ENCODE data around the gene KRT78. TPM values are rescaled to one million over a fixed set of nuclear protein-coding genes. Genes with fewer than 3 reads are reported as not detected.

Gene KRT78
- total and polyA plus RNA-seq, 2 of the 13 experiments (the other 11 are each of a cell fraction or from before 2014, with no cell fraction given) = not detected

DNA sequence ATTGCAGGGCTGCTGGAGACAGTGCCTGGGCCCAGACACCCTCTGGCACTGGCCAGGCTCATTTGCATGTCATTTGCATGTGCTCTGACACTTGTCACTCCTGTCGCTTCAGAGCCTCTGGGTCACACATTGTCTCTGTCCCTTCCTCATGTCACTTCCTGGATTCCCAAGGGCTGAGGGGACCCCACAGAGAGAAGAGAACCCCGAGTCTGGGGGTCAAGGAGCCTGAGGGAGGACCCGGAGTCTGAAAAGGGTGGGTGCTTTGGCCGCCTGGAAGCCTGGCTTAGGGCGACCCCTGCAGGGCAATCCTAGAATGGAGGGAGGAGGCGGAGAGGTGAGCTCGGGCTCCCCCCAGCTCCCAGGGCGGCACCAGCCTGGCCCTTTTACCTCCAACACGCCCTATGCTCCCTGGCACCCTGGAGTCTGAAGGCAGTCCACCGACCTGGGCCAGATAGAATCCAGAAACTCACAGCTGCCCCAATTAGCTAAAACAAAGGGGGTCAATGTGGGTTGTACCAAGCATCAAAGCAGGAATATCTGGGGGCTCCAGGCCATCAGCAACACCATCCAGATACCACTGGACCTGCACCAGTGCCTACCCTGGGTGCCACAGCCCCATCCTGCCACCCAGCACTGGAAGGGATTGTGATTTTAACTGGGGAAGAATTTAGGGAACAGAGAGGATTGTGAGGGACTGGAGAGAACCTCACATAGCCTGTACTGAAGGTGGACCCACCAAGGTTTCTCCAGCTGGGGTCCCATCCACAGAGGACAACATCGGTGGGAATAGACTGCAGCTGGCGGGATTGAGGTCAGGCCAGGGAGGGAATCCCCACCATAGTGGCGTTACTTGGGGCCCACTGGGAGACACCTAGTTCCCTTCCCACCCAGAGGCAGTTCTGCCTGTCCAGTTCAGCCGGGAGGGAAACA is 21.8 kb upstream of the KRT78 start (continued):
- TF ChIP-seq ZNF780A (CRISPR knock-in tag; IDR thresholded peaks at IDR 0.05) (no peak), XRCC5 (optimal IDR thresholded peaks at IDR 0.05; ENCODE audit: low read length) (peak; percentile 65), SOX5 (CRISPR knock-in tag; IDR thresholded peaks at IDR 0.05; ENCODE audit: borderline replicate concordance) (no peak), ZNF782 (CRISPR knock-in tag; IDR thresholded peaks at IDR 0.05; ENCODE audit: borderline replicate concordance) (0 out of 2 replicates have a peak, but pooled peaks have one; percentile 25), TOPORS (CRISPR knock-in tag; IDR thresholded peaks at IDR 0.05) (no peak), RAD21 (CRISPR knock-in tag; IDR thresholded peaks at IDR 0.05) (peak; percentile 91), ZNF552 (CRISPR knock-in tag; IDR thresholded peaks at IDR 0.05; ENCODE audit: borderline replicate concordance) (no peak), ZNF350 (CRISPR knock-in tag; IDR thresholded peaks at IDR 0.05; ENCODE audit: borderline replicate concordance, low read depth) (0 out of 2 replicates have a peak, but pooled peaks have one; percentile 51)
- TF ChIP-seq, protein P1, sequence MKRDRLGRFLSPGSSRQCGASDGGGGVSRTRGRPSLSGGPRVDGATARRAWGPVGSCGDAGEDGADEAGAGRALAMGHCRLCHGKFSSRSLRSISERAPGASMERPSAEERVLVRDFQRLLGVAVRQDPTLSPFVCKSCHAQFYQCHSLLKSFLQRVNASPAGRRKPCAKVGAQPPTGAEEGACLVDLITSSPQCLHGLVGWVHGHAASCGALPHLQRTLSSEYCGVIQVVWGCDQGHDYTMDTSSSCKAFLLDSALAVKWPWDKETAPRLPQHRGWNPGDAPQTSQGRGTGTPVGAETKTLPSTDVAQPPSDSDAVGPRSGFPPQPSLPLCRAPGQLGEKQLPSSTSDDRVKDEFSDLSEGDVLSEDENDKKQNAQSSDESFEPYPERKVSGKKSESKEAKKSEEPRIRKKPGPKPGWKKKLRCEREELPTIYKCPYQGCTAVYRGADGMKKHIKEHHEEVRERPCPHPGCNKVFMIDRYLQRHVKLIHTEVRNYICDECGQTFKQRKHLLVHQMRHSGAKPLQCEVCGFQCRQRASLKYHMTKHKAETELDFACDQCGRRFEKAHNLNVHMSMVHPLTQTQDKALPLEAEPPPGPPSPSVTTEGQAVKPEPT (CRISPR knock-in tag; IDR thresholded peaks at IDR 0.05; ENCODE audit: low read depth) = no peak
- TF ChIP-seq, protein P2, sequence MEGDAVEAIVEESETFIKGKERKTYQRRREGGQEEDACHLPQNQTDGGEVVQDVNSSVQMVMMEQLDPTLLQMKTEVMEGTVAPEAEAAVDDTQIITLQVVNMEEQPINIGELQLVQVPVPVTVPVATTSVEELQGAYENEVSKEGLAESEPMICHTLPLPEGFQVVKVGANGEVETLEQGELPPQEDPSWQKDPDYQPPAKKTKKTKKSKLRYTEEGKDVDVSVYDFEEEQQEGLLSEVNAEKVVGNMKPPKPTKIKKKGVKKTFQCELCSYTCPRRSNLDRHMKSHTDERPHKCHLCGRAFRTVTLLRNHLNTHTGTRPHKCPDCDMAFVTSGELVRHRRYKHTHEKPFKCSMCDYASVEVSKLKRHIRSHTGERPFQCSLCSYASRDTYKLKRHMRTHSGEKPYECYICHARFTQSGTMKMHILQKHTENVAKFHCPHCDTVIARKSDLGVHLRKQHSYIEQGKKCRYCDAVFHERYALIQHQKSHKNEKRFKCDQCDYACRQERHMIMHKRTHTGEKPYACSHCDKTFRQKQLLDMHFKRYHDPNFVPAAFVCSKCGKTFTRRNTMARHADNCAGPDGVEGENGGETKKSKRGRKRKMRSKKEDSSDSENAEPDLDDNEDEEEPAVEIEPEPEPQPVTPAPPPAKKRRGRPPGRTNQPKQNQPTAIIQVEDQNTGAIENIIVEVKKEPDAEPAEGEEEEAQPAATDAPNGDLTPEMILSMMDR (CRISPR knock-in tag; IDR thresholded peaks at IDR 0.05) = peak; percentile 81
- TF ChIP-seq, protein P3, sequence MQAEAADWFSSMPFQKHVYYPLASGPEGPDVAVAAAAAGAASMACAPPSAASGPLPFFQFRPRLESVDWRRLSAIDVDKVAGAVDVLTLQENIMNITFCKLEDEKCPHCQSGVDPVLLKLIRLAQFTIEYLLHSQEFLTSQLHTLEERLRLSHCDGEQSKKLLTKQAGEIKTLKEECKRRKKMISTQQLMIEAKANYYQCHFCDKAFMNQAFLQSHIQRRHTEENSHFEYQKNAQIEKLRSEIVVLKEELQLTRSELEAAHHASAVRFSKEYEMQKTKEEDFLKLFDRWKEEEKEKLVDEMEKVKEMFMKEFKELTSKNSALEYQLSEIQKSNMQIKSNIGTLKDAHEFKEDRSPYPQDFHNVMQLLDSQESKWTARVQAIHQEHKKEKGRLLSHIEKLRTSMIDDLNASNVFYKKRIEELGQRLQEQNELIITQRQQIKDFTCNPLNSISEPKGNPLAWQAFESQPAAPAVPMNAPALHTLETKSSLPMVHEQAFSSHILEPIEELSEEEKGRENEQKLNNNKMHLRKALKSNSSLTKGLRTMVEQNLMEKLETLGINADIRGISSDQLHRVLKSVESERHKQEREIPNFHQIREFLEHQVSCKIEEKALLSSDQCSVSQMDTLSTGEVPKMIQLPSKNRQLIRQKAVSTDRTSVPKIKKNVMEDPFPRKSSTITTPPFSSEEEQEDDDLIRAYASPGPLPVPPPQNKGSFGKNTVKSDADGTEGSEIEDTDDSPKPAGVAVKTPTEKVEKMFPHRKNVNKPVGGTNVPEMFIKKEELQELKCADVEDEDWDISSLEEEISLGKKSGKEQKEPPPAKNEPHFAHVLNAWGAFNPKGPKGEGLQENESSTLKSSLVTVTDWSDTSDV (CRISPR knock-in tag; IDR thresholded peaks at IDR 0.05) = 0 out of 2 replicates have a peak, but pooled peaks have one; percentile 51
- TF ChIP-seq, protein P4, sequence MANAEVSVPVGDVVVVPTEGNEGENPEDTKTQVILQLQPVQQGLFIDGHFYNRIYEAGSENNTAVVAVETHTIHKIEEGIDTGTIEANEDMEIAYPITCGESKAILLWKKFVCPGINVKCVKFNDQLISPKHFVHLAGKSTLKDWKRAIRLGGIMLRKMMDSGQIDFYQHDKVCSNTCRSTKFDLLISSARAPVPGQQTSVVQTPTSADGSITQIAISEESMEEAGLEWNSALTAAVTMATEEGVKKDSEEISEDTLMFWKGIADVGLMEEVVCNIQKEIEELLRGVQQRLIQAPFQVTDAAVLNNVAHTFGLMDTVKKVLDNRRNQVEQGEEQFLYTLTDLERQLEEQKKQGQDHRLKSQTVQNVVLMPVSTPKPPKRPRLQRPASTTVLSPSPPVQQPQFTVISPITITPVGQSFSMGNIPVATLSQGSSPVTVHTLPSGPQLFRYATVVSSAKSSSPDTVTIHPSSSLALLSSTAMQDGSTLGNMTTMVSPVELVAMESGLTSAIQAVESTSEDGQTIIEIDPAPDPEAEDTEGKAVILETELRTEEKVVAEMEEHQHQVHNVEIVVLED (CRISPR knock-in tag; IDR thresholded peaks at IDR 0.05; ENCODE audit: borderline replicate concordance) = no peak
- TF ChIP-seq, protein P5, sequence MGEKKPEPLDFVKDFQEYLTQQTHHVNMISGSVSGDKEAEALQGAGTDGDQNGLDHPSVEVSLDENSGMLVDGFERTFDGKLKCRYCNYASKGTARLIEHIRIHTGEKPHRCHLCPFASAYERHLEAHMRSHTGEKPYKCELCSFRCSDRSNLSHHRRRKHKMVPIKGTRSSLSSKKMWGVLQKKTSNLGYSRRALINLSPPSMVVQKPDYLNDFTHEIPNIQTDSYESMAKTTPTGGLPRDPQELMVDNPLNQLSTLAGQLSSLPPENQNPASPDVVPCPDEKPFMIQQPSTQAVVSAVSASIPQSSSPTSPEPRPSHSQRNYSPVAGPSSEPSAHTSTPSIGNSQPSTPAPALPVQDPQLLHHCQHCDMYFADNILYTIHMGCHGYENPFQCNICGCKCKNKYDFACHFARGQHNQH (CRISPR knock-in tag; IDR thresholded peaks at IDR 0.05) = peak; percentile 18; the same call in 1 of the 2 replicates
- TF ChIP-seq, protein P6, sequence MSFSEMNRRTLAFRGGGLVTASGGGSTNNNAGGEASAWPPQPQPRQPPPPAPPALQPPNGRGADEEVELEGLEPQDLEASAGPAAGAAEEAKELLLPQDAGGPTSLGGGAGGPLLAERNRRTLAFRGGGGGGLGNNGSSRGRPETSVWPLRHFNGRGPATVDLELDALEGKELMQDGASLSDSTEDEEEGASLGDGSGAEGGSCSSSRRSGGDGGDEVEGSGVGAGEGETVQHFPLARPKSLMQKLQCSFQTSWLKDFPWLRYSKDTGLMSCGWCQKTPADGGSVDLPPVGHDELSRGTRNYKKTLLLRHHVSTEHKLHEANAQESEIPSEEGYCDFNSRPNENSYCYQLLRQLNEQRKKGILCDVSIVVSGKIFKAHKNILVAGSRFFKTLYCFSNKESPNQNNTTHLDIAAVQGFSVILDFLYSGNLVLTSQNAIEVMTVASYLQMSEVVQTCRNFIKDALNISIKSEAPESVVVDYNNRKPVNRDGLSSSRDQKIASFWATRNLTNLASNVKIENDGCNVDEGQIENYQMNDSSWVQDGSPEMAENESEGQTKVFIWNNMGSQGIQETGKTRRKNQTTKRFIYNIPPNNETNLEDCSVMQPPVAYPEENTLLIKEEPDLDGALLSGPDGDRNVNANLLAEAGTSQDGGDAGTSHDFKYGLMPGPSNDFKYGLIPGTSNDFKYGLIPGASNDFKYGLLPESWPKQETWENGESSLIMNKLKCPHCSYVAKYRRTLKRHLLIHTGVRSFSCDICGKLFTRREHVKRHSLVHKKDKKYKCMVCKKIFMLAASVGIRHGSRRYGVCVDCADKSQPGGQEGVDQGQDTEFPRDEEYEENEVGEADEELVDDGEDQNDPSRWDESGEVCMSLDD (CRISPR knock-in tag; IDR thresholded peaks at IDR 0.05; ENCODE audit: borderline replicate concordance) = 0 out of 2 replicates have a peak, but pooled peaks have one; percentile 35
